ENCODE data around the gene BTBD19. TPM values are rescaled to one million over a fixed set of nuclear protein-coding genes. Genes with fewer than 3 reads are reported as not detected.

BTBD19 gene
- total and polyA plus RNA-seq, 9 of the 15 experiments (the other 6 are each of a cell fraction or from before 2014, with no cell fraction given): 0.22 to 2.0 (median 0.95) TPM

GRCh38 chr1:44786138-44786840, 22.0 kb upstream of the BTBD19 start (continued):
- TF ChIP-seq CHD7 (IDR thresholded peaks at IDR 0.05; ENCODE audit: low read depth, low read length) (no peak), SRF (CRISPR knock-in tag; IDR thresholded peaks at IDR 0.05) (no peak), ZBTB5 (IDR thresholded peaks at IDR 0.05) (no peak), ZSCAN32 (CRISPR knock-in tag; IDR thresholded peaks at IDR 0.05) (no peak), CREB5 (CRISPR knock-in tag; IDR thresholded peaks at IDR 0.05) (no peak), ZBTB2 (IDR thresholded peaks at IDR 0.05) (0 out of 2 replicates have a peak, but pooled peaks have one; percentile 18), CTCFL (IDR thresholded peaks at IDR 0.05; ENCODE audit: borderline replicate concordance, insufficient read depth, low read depth, low read length, poor library complexity, severe bottlenecking) (no peak)

Data from K562 (cell line).